A673 (cell line): ENCODE data around the gene RBMS2.

Experiments used
- EZH2 ChIP-seq: fragments of 200-600 bp; sonication (generic); IDR thresholded peaks from 2 replicates; pipeline ENCODE4 v1.6.1; 2017; ENCODE audit warnings: borderline replicate concordance, low read depth, mild to moderate bottlenecking, mixed read lengths, antibody characterized with exemption, low read length; ENCODE audit not compliant: poor library complexity, severe bottlenecking
- TF ChIP-seq, protein P1 (sequence below): fragments of 300-800, 200-600 bp; sonication (generic); conservative IDR thresholded peaks from 2 replicates; pipeline ENCODE4 v1.5.1; 2017; ENCODE audit warnings: low read depth, mild to moderate bottlenecking, antibody characterized with exemption, low read length, moderate library complexity, mixed read lengths

DNA sequence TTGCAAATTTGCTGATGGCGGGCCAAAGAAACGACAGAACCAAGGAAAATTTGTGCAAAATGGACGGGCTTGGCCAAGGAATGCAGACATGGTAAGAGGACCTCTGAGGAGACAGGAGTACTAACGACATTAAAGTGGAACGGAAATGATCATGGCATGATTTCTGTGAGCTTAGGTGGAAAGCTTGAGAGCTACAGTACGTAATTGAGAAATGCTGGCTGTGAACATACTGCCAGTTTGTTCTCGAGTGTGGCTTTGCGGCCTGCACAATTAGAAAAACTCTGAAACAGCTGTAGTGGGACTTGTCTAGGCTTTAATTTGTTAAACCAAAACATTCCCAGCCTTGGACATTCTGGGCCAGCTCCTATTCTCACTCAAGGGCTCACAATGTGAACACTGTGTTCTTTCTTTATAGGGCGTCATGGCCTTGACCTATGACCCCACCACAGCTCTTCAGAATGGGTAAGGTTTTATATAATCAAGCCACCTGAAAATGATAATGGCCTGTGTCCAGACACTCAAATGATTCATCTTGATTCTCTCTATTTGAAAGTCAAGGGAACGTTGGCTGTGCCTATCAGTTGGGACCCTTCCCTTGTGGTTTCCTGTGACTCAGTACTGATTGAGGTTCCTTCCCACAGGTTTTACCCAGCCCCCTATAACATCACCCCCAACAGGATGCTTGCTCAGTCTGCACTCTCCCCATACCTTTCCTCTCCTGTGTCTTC lies 60.0 kb downstream of the RBMS2 start:
- TF ChIP-seq EZH2: no peak
- TF ChIP-seq, protein P1, sequence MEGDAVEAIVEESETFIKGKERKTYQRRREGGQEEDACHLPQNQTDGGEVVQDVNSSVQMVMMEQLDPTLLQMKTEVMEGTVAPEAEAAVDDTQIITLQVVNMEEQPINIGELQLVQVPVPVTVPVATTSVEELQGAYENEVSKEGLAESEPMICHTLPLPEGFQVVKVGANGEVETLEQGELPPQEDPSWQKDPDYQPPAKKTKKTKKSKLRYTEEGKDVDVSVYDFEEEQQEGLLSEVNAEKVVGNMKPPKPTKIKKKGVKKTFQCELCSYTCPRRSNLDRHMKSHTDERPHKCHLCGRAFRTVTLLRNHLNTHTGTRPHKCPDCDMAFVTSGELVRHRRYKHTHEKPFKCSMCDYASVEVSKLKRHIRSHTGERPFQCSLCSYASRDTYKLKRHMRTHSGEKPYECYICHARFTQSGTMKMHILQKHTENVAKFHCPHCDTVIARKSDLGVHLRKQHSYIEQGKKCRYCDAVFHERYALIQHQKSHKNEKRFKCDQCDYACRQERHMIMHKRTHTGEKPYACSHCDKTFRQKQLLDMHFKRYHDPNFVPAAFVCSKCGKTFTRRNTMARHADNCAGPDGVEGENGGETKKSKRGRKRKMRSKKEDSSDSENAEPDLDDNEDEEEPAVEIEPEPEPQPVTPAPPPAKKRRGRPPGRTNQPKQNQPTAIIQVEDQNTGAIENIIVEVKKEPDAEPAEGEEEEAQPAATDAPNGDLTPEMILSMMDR: no peak
